NCI-H2081 (cell line): ENCODE results near the gene PTPRN2.
"Not testable (repeated sequence)": the region's sequence is repeated elsewhere in the genome, so short reads cannot be mapped to it uniquely, and the experiment has no call there.

Experiments
- DNase-seq, 2 experiments: peaks; one replicate each; lab custom pipeline; 2025; lab: John Stamatoyannopoulos, UW

PTPRN2 gene

DNA sequence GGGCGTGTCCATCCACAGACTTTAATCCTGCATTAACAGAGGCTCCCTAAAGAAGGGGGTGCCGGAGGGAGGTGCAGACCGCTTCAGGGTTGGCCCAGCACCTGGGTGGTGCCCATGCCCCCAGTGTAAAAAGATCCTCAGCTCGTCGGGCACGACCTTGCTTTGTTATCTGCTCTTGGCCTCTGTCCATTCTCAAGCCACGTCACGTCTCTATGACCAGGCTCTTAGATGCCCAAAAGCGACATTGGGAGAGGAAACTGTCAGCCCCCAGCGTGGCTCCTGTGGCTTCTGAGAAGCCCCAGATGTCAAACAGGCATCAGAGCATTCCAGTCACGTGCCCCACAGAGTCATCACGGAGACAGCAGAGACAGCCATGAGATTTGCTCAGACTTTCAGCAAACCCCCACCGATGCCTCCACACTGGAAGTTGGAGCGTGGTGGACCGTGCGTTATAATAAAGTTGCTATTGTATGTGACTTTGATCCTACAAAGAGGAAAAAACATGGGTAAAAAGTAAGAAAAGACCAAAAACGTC is 55.5 kb downstream of the PTPRN2 start:
- no peak for DNase-seq

DNA sequence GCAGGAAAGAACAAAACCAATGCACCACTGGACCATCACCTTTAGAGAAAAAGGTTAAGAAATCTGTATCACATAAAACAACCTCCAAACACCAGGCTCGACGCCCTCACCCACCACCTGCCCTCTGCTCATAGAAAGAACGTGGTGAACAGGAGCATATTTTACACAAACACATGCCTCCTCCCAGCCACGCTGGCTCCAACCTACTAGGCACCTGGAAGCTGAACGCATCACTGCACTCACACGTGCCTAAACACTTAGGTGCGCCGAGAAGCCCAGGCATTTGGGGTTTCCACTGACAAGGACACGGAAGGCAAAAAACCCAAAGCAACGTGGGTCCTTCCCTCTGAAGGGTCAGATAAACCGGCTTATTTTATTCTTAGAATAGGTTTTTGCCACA is 56.0 kb downstream of the PTPRN2 start:
- peak in 1 of 2 experiments; percentile 59 for DNase-seq

DNA sequence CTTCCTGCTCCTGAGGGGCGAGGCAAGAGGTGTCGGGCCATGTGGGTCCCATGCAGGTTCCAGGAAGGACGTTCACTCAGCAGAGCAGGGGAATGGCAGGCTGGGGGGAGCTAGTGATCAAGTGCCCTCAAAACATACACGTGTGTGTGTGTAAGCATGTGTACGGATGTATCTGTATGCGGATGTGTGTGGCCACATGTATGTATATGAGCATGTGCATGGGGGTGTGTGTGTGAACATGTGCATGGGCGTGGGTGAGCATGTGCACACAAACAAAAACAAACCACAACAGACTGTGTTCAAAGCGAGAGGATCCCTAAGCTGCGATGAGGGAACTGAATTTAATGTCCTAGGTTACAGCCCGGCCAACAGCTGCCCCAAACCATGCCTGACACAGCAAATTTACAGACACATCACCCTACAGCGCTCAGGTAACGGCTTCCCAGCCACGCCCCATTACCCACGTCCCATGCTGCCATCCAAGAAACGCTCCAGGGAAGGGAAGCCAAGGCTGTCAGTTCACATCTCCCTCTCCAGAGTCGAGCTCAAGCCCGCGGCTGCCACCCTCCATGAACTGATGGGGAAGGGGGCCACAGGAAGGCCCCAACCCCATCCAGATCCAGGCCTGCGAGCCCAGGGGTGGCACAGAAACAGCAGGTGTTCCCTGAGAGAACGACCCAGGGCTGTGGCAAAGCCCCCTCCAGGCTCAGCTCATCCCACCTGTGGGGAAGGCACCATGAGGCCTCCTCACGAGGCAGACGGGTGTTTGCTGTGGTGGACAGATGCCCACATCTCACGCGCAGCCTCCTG is 56.6 kb downstream of the PTPRN2 start:
- DNase-seq: peak; percentile 35 to 58

DNA sequence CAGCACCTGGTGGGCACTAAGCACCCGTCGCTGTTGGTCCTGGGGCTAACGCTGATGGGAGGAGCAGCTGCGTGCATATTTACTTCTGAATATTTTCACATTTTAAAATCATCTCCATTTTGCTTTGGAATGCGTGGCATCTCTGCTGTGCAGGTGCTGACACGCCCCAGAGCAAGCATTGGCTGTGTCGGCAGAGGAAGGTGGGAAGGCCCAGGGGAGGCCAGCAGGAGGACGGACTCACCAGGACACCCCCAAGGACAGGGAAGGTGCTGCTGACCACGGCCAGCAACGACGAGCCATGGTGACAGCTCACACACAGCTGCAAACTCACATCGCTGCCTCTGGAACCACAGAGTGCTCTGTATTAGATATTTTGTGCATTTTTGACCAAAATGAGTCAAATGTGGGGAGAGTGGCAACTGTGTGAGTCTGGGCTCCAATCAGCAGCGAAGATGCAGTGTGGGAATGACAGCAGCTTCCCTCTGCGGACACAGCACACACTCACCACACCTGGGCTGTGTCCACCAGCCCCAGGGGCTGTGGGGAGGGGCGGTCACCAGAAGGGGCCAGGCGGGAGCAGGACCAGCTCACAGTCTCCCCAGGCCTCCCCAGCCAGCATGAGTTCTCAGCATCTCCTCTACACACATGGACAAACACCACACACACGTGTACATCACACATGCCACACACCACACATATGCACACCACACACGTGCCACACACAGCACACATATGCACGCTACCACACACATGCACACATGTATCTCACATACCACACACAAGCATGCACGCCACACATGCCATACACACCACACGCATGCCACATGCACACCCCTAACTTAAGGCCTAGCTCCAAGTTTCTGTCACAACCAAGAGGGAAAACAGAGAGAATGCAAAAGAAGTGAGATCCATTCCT is 58.2 kb downstream of the PTPRN2 start:
- no peak for DNase-seq

DNA sequence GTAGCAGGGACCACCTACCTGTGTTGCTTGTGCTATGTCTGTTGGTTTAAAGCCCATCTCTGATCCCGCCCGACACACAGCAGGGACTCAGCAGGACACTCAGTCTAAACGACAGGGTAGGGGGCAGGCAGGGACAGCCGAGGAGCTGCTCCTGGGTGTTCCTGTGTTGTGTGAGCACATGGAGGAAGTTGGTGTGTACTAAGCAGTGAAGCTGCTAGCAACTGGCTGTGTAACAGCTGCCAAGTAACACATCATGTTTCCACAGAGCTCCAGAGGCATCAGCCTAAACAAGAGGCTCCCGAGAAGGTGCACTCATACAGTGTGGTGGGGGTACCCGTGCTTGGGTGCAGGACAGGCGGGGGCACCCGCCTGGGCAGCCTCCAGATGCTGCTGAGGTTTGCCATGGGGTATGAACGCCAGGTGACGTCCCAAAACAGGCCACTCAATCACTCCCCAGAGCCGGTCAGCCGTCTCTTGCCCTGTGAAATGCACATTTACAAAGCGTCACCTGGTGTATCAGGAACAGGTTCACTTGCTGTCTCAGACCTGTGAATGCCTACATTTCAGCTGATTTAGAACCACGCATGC is 59.6 kb downstream of the PTPRN2 start:
- peak; percentile 70 to 92 for DNase-seq

DNA sequence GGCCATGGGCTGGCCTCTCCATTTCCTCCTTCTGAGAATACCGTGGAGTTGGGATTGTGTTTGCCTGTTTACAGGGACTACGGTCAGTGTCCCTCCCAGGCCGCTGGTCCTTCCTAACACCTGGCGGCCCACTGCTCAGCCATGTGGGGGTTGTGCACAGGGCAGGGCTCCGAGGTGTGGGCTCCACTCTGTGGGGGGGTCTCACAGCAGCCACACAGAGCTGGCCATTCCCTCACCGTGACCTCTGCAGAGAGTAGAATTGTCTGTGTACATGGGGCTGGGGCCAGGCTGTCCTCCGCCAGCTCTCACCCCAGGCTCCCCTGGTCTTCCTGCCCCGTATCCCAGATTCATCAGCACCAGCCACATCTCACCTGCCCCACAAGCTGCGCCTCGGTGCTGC is 60.1 kb downstream of the PTPRN2 start:
- DNase-seq: no peak

GRCh38 chr7:158527038-158527437 is 60.6 kb downstream of the PTPRN2 start:
- DNase-seq: no peak

GRCh38 chr7:158526531-158526930 is 61.1 kb downstream of the PTPRN2 start:
- no peak for DNase-seq

DNA sequence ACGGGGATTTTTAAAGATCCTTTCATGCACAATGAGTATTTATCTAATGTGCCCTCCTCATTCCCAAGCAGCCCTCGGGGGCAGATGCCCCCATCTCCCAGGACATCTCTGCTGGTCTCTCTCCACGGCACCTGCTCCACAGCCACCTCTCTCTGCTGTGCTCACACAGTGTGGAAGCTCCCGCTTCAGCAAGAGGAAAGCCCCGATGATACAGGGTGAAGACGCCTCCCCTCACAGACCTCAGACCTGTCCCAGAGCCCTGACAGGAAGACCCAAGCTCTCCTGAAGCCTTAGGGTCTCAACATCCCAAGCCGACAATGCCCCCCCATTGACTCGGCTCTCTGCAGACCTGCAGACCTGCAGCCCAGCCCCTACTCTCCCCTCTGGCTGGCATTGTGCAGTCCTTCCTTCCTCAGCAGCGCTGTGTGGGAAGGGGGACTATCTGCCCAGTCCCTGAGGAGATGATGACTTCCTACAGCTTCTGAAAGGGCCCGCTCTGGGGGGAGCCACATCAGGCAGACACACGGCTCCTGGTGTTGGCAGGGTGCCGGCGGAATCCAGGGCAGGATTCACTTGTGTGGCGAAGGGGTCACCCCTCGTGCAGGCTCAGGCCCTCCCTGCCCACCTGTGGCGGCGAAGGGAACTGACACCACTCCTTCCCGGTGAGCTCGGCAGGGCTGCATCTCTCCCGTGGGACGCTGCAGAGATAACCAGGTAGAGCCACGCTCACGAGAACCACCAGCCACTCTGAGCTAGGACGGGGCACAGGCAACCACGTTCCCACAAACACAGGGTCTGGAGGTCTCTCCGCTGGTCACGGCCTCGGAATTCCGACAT is 61.8 kb downstream of the PTPRN2 start:
- DNase-seq: no peak

GRCh38 chr7:158524749-158525635 is 62.6 kb downstream of the PTPRN2 start:
- no peak for DNase-seq

GRCh38 chr7:158524286-158524685 is 63.3 kb downstream of the PTPRN2 start:
- DNase-seq: peak in 1 of 2 experiments; percentile 11

GRCh38 chr7:158523877-158524276 is 63.7 kb downstream of the PTPRN2 start:
- not testable (repeated sequence) for DNase-seq

GRCh38 chr7:158523165-158523856 is 64.3 kb downstream of the PTPRN2 start:
- DNase-seq: not testable (repeated sequence)

DNA sequence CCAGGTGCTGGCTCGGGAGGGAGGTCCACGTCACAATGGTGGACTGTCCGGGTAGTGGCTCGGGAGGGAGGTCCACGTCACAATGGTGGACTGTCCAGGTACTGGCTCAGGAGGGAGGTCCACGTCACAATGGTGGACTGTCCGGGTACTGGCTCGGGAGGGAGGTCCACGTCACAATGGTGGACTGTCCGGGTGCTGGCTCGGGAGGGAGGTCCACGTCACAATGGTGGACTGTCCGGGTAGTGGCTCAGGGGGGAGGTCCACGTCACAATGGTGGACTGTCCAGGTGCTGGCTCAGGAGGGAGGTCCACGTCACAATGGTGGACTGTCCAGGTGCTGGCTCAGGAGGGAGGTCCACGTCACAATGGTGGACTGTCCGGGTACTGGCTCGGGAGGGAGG is 65.8 kb downstream of the PTPRN2 start:
- DNase-seq: not testable (repeated sequence)

DNA sequence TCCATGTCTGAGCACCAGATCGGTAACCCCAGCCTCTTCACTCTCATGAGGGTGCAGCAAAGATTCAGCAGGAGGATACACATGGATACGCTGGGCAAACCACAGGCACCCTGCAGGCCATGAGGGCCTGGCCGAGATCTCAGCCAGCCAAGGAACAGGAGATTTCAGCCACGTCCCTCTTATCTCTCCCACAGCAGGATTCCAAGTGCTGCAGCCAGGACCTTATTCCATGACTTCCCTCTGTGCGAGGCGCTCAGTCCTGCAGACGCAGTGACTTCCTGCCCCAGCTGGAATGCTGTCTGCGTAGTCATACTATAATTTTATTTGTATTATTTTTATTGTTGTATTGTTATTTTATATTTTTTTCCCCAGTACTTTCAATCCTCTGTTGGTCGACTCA is 66.8 kb downstream of the PTPRN2 start:
- no peak for DNase-seq

DNA sequence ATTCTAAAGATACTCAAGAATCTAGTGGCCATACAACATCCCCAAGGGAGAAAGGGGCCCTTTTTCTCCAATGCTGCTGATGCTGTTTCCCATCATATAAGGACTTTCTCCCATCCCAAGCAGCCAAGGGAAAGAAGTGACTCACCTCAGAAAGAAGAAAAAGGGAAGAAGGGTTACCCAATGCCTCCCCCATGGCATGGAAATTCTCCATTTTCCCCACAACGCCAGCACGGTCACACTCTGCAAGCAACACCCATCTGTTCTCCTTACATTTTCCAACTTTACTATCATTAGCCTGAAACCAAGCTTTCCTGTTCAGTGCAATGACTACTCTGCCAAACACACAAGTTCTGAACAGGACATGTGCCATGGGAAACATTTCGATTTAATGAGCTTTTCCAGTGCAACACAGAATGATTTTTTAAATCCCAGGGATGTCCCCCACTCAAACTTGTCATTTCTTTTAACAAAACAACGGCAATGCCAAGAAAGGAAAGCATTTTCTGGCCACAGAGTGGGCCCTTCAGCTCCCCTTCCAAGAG is 67.9 kb downstream of the PTPRN2 start:
- DNase-seq: no peak

GRCh38 chr7:158518980-158519632 is 68.5 kb downstream of the PTPRN2 start:
- no peak for DNase-seq

DNA sequence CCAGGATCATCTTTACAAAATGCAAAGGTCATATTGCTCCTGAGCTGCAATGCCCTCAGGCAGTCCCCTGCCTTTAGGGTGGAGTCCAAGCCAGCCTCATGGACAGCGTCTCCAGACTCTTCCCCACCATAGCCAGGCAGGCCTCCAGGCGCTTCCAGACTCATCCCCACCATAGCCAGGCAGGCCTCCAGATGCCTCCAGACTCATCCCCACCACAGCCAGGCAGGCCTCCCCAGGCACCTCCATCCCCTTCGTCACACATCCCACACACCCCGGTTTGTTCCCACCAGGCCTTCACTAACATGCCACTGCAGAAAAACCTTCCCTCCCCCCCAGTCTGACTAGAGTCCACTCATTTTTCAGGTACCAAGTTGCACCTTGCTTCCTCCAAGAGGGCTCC is 70.1 kb downstream of the PTPRN2 start:
- no peak for DNase-seq

DNA sequence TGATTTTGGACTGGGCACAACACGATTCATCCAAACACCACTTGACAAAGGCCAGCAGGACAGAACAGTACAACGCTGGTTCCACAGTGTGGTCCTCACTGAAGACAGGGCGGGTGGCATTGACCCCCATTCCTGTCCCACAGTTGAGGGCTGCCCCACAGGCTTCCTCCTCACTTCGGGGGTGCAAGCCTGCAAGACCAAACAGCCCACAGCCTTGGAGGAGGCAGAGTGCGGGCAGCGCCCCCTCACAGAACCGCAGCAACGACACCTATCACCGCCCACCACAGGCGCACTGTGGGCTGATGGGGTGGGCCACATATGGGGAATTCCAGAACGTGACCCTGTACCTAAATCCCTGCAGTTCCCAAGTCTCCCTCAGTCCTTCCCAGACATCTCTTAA is 70.6 kb downstream of the PTPRN2 start:
- DNase-seq: no peak
